GM12865 (cell line): ENCODE results near the gene NLN.
"Not testable (repeated sequence)": the region's sequence is repeated elsewhere in the genome, so short reads cannot be mapped to it uniquely, and the experiment has no call there.

ENCODE experiments used
- DNase-seq: peaks from one replicate; pipeline ENCODE4 v3.0.0; 2010; ENCODE audit warnings: low read depth
- H3K4me3 ChIP-seq: 2 replicates; pipeline ENCODE4 v1.5.1; 2011; ENCODE audit warnings: mild to moderate bottlenecking, low read depth, low read length, control low read depth
- CTCF ChIP-seq: IDR thresholded peaks from 2 replicates; pipeline ENCODE4 v1.5.1; 2011; ENCODE audit warnings: low read length, control low read depth, low read depth, inconsistent platforms; ENCODE audit not compliant: insufficient read depth; ENCODE audit errors: missing control alignments

Gene NLN

GRCh38 chr5:65832152-65832551 is 110.1 kb downstream of the NLN start:
- no peak overlapping the region for H3K4me3 ChIP-seq
- no peak for DNase-seq
- no peak for TF ChIP-seq CTCF

GRCh38 chr5:65832603-65833228 is 110.7 kb downstream of the NLN start:
- no peak for TF ChIP-seq CTCF
- no peak overlapping the region for H3K4me3 ChIP-seq
- no peak for DNase-seq

GRCh38 chr5:65833780-65834179 is 111.8 kb downstream of the NLN start:
- H3K4me3 ChIP-seq = no peak overlapping the region
- TF ChIP-seq CTCF = no peak
- no peak for DNase-seq

- H3K4me3 ChIP-seq = no peak overlapping the region
- DNase-seq = no peak
- TF ChIP-seq CTCF = no peak
These were observed 112.3 kb downstream of the NLN start for GRCh38 chr5:65834306-65834705.

- no peak overlapping the region for H3K4me3 ChIP-seq
- TF ChIP-seq CTCF = no peak
- DNase-seq = no peak
These were observed 113.2 kb downstream of the NLN start for GRCh38 chr5:65835191-65835590.

GRCh38 chr5:65837139-65837538 is 115.1 kb downstream of the NLN start:
- DNase-seq = no peak
- no peak for TF ChIP-seq CTCF
- no peak overlapping the region for H3K4me3 ChIP-seq

GRCh38 chr5:65839170-65839569 is 117.2 kb downstream of the NLN start:
- DNase-seq, H3K4me3 ChIP-seq: not testable (repeated sequence)
